Measurements from ENCODE around the gene CEP95.
"Not testable (repeated sequence)": the region's sequence is repeated elsewhere in the genome, so short reads cannot be mapped to it uniquely, and the experiment has no call there.

Gene CEP95

GRCh38 chr17:64574646-64575045, 67.9 kb downstream of the CEP95 start:
- DNase-seq (ENCODE audit: low read depth in 2 of 2) = no peak

GRCh38 chr17:64575431-64575830, 68.7 kb downstream of the CEP95 start:
- no peak for DNase-seq (ENCODE audit: low read depth in 2 of 2)

- DNase-seq (ENCODE audit: low read depth in 2 of 2) = not testable (repeated sequence)
Measured at GRCh38 chr17:64577025-64577424, 70.2 kb downstream of the CEP95 start.

- DNase-seq (ENCODE audit: low read depth in 2 of 2) = no peak
Measured at GRCh38 chr17:64579917-64580316, 73.1 kb downstream of the CEP95 start.

- no peak for DNase-seq (ENCODE audit: low read depth in 2 of 2)
Measured at GRCh38 chr17:64580384-64581315, 73.9 kb downstream of the CEP95 start.

GRCh38 chr17:64583038-64583437, 76.3 kb downstream of the CEP95 start:
- no peak for DNase-seq (ENCODE audit: low read depth in 2 of 2)

GRCh38 chr17:64585146-64585545, 78.4 kb downstream of the CEP95 start:
- DNase-seq (ENCODE audit: low read depth in 2 of 2) = no peak
